Liver (tissue), 9 donors: Measurements from ENCODE around the gene SHB. TPM values are rescaled to one million over a fixed set of nuclear protein-coding genes. Genes with fewer than 3 reads are reported as not detected.
A peak's percentile ranks its signal among the peaks of the same experiment; 100 is the strongest.

Experiments
- DNase-seq: peaks from one replicate; pipeline ENCODE4 v3.0.0-alpha.2; 2017; ENCODE audit warnings: low spot score
- H3K27ac ChIP-seq, 2 donors: one replicate each; pipeline ENCODE4 v1.7.0; 2013; ENCODE audit warnings: inconsistent platforms in 2 of 2, low read length in 2 of 2, control low read depth in 1 of 2, low read depth in 1 of 2, mild to moderate bottlenecking in 1 of 2
- H3K27me3 ChIP-seq, 4 donors: one replicate each; pipeline versions ENCODE4 v1.6.1 to v1.7.0; 2013; ENCODE audit warnings: low read length in 3 of 4, inconsistent platforms in 1 of 4, mild to moderate bottlenecking in 1 of 4, moderate library complexity in 1 of 4; ENCODE audit not compliant: control insufficient read depth in 4 of 4, insufficient read depth in 4 of 4
- H3K36me3 ChIP-seq, 4 donors: one replicate each; pipeline versions ENCODE4 v1.6.1 to v1.7.0; 2013; ENCODE audit warnings: low read length in 3 of 4, mild to moderate bottlenecking in 3 of 4, low read depth in 1 of 4, moderate library complexity in 1 of 4; ENCODE audit not compliant: control insufficient read depth in 4 of 4, insufficient read depth in 3 of 4
- H3K4me1 ChIP-seq, 4 donors: one replicate each; pipeline versions ENCODE4 v1.6.1 to v1.7.0; 2013; ENCODE audit warnings: low read length in 3 of 4, mild to moderate bottlenecking in 3 of 4, moderate library complexity in 1 of 4; ENCODE audit not compliant: control insufficient read depth in 4 of 4, insufficient read depth in 4 of 4
- H3K4me3 ChIP-seq, 3 donors: one replicate each; pipeline versions ENCODE4 v1.6.1 to v1.7.0; 2013; ENCODE audit warnings: low read length in 3 of 3, control low read depth in 1 of 3, low read depth in 1 of 3, mild to moderate bottlenecking in 1 of 3
- H3K9ac ChIP-seq, 2 donors: one replicate each; pipeline ENCODE4 v1.7.0; 2013; ENCODE audit warnings: low read length in 2 of 2, mild to moderate bottlenecking in 2 of 2, moderate library complexity in 2 of 2, control low read depth in 1 of 2, low read depth in 1 of 2
- H3K9me3 ChIP-seq, 4 donors: one replicate each; pipeline versions ENCODE4 v1.6.1 to v1.7.0; 2013; ENCODE audit warnings: low read length in 3 of 4; ENCODE audit not compliant: control insufficient read depth in 4 of 4
- CTCF ChIP-seq: fragments of 150-350 bp; IDR thresholded peaks from 2 replicates; pipeline ENCODE4 v1.5.1; 2017; ENCODE audit warnings: improper control_type of control experiment, low read depth, low read length; ENCODE audit not compliant: missing input control
- EGR1 ChIP-seq, 2 donors: IDR thresholded peaks; 2 replicates each; pipeline ENCODE4 v1.6.1; 2016 to 2018; ENCODE audit warnings: antibody characterized with exemption in 2 of 2, low read depth in 2 of 2
- FOXA1 ChIP-seq: IDR thresholded peaks from 2 replicates; pipeline ENCODE4 v1.6.1; 2016; ENCODE audit warnings: antibody characterized with exemption
- FOXA2 ChIP-seq: IDR thresholded peaks from 2 replicates; pipeline ENCODE4 v1.6.1; 2016; ENCODE audit warnings: antibody characterized with exemption
- GABPA ChIP-seq, 2 donors: IDR thresholded peaks in 1 of 2; conservative IDR thresholded peaks in 1 of 2; 2 replicates each; pipeline ENCODE4 v1.6.1; 2016; ENCODE audit warnings: antibody characterized with exemption in 2 of 2, mild to moderate bottlenecking in 1 of 2, moderate library complexity in 1 of 2
- HNF4A ChIP-seq, 2 donors: conservative IDR thresholded peaks; 2 replicates each; pipeline ENCODE4 v1.6.1; 2016; ENCODE audit warnings: antibody characterized with exemption in 2 of 2, mild to moderate bottlenecking in 2 of 2
- HNF4G ChIP-seq: IDR thresholded peaks from 2 replicates; pipeline ENCODE4 v1.6.1; 2016; ENCODE audit warnings: antibody characterized with exemption
- JUND ChIP-seq, 2 donors: IDR thresholded peaks; 2 replicates each; pipeline ENCODE4 v1.6.1; 2016; ENCODE audit warnings: antibody characterized with exemption in 2 of 2
- MAX ChIP-seq: IDR thresholded peaks from 2 replicates; pipeline ENCODE4 v1.6.1; 2016; ENCODE audit warnings: antibody characterized with exemption
- NR2F2 ChIP-seq: IDR thresholded peaks from 2 replicates; pipeline ENCODE4 v1.6.1; 2016; ENCODE audit warnings: antibody characterized with exemption
- RAD21 ChIP-seq, 2 donors: IDR thresholded peaks; 2 replicates each; pipeline ENCODE4 v1.6.1; 2016; ENCODE audit warnings: antibody characterized with exemption in 2 of 2, mild to moderate bottlenecking in 2 of 2
- REST ChIP-seq: IDR thresholded peaks from 2 replicates; pipeline ENCODE4 v1.6.1; 2016; ENCODE audit warnings: antibody characterized with exemption, mild to moderate bottlenecking
- RXRA ChIP-seq, 2 donors: IDR thresholded peaks; 2 replicates each; pipeline ENCODE4 v1.6.1; 2017 to 2018; ENCODE audit warnings: antibody characterized with exemption in 2 of 2, mild to moderate bottlenecking in 1 of 2
- SP1 ChIP-seq: IDR thresholded peaks from 2 replicates; pipeline ENCODE4 v1.6.1; 2018; ENCODE audit warnings: antibody characterized with exemption, mild to moderate bottlenecking
- TAF1 ChIP-seq: conservative IDR thresholded peaks from 2 replicates; pipeline ENCODE4 v1.6.1; 2016; ENCODE audit warnings: antibody characterized with exemption, mild to moderate bottlenecking
- YY1 ChIP-seq: IDR thresholded peaks from 2 replicates; pipeline ENCODE4 v1.6.1; 2016; ENCODE audit warnings: antibody characterized with exemption, mild to moderate bottlenecking
- WGBS: extraction: QIAGEN DNeasy Blood & Tissue Kit; methylation state at CpG from one replicate; pipeline ENCODE4 v1.1.7; 2013; 5-methylcytosine and 5-hydroxymethylcytosine counted together
- polyA plus RNA-seq, 2 donors: library from polyadenylated mRNA; stranded (reverse) in 1 of 2; unstranded in 1 of 2; fragments of 200-250 nt in 1 of 2; fragments of >200 nt in 1 of 2; fragmentation: Nextera tagmentation in 1 of 2; extraction: Ambion mirVana in 1 of 2; gene quantifications; one replicate each; pipeline versions ENCODE4 v1.2.1 to v1.2.3, GENCODE V29; 2013 to 2015
- total RNA-seq, 2 donors: library from RNA; depleted of rRNA; stranded (reverse); fragments of >200 nt; gene quantifications; one replicate each; pipeline ENCODE4 v1.2.3, GENCODE V29; 2014
- donor health status: healthy.
- donor health status: healthy.
- donor health status: healthy.
- donor health status: healthy.
- donor health status: healthy.

The SHB gene
- total and polyA plus RNA-seq, 4 donors: 3.4 to 17.3 (median 7.0) TPM

GRCh38 chr9:38031594-38031993 is 37.4 kb downstream of the SHB start (continued):
- peak in 1 of 2 donors; percentile 77 for TF ChIP-seq JUND (IDR thresholded peaks at IDR 0.05)
- no peak for TF ChIP-seq NR2F2
- peak; percentile 69 to 89 for TF ChIP-seq RXRA (IDR thresholded peaks at IDR 0.05)
- peak; percentile 19 for TF ChIP-seq YY1
- TF ChIP-seq MAX: no peak
- peak; percentile 78 to 83 for TF ChIP-seq HNF4A (conservative IDR thresholded peaks at IDR 0.05)
- TF ChIP-seq RAD21 (IDR thresholded peaks at IDR 0.05): peak in 1 of 2 donors; percentile 12
- no peak for TF ChIP-seq FOXA2

GRCh38 chr9:38030658-38031057 is 38.4 kb downstream of the SHB start:
- DNase-seq: no peak
- TF ChIP-seq REST (no peak), CTCF (peak; percentile 8), FOXA2 (no peak)
- Histone ChIP-seq H3K36me3 (no peaks in the 10 kb centered on the region), H3K27ac (peak overlapping the region in 1 of 2 donors; percentile 66), H3K27me3 (no peaks in the 10 kb centered on the region), H3K4me1 (peaks cover 17 to 78% (median 68%) of the 10 kb centered on the region in 4 donors), H3K4me3 (no peak overlapping the region), H3K9me3 (no peaks in the 10 kb centered on the region), H3K9ac (no peak overlapping the region)
- 98% methylated on average over 3 of the region's 3 CpGs for WGBS

GRCh38 chr9:38029915-38030638 is 39.0 kb downstream of the SHB start:
- H3K9me3 ChIP-seq: no peaks in the 10 kb centered on the region
- WGBS: 78% methylated on average over 9 of the region's 9 CpGs
- H3K36me3 ChIP-seq: no peaks in the 10 kb centered on the region
- H3K4me3 ChIP-seq: no peak overlapping the region
- peaks cover 17 to 79% (median 74%) of the 10 kb centered on the region in 4 donors for H3K4me1 ChIP-seq
- no peak overlapping the region for H3K9ac ChIP-seq
- no peak for DNase-seq
- TF ChIP-seq EGR1 (IDR thresholded peaks at IDR 0.05; ENCODE audit: low read depth in 2 of 2) (no peak), MAX (no peak), JUND (IDR thresholded peaks at IDR 0.05) (no peak), CTCF (no peak), YY1 (no peak), TAF1 (no peak), RXRA (IDR thresholded peaks at IDR 0.05) (peak; percentile 81 to 86), HNF4A (conservative IDR thresholded peaks at IDR 0.05) (peak; percentile 97), NR2F2 (no peak), GABPA (IDR thresholded peaks at IDR 0.05 in 1 of 2, conservative IDR thresholded peaks at IDR 0.05 in 1 of 2) (no peak), RAD21 (IDR thresholded peaks at IDR 0.05) (peak; percentile 7 to 42), FOXA1 (no peak), HNF4G (peak; percentile 93), SP1 (peak; percentile 75)
- H3K27ac ChIP-seq: peak overlapping the region in 1 of 2 donors; percentile 1
- H3K27me3 ChIP-seq: no peaks in the 10 kb centered on the region
